Heart left ventricle (tissue), 16 donors: ENCODE measurements around the gene RNF213. TPM values are rescaled to one million over a fixed set of nuclear protein-coding genes. Genes with fewer than 3 reads are reported as not detected.
A peak's percentile ranks its signal among the peaks of the same experiment; 100 is the strongest.

Experiments
- ATAC-seq, 4 donors: fragments of 200-7000 bp; cut with Tn5 transposase; one replicate each; pipeline ENCODE4 v1.9.1; 2020 to 2022; ENCODE audit warnings: moderate library complexity in 4 of 4, mild to moderate bottlenecking in 3 of 4, moderate number of reproducible peaks in 1 of 4
- DNase-seq, 5 donors: peaks; one replicate each; pipeline ENCODE4 v3.0.0-alpha.2; 2020
- H3K27ac ChIP-seq, 12 donors: fragments of 200-600 bp; sonication (generic) in 4 of 12; one replicate each; pipeline versions ENCODE4 v1.5.0 to v1.8.0; 2016 to 2022; ENCODE audit warnings: mild to moderate bottlenecking in 2 of 12
- H3K27me3 ChIP-seq, 9 donors: fragments of 200-600 bp; sonication (generic) in 2 of 9; one replicate each; pipeline versions ENCODE4 v1.5.1 to v1.8.0; 2016 to 2022; ENCODE audit warnings: mild to moderate bottlenecking in 3 of 9
- H3K36me3 ChIP-seq, 9 donors: fragments of 200-600 bp; sonication (generic) in 2 of 9; one replicate each; pipeline versions ENCODE4 v1.5.0 to v1.8.0; 2018 to 2022; ENCODE audit warnings: mild to moderate bottlenecking in 2 of 9
- H3K4me1 ChIP-seq, 12 donors: fragments of 200-600 bp; sonication (generic) in 4 of 12; one replicate each; pipeline versions ENCODE4 v1.5.0 to v1.8.0; 2016 to 2022; ENCODE audit warnings: mild to moderate bottlenecking in 3 of 12
- H3K4me3 ChIP-seq, 12 donors: fragments of 200-600 bp; sonication (generic) in 4 of 12; one replicate each; pipeline versions ENCODE4 v1.5.0 to v1.8.0; 2017 to 2022; ENCODE audit warnings: mild to moderate bottlenecking in 9 of 12, moderate library complexity in 4 of 12
- H3K9me3 ChIP-seq, 12 donors: fragments of 200-600 bp; sonication (generic) in 4 of 12; one replicate each; pipeline versions ENCODE4 v1.5.0 to v1.8.0; 2016 to 2022; ENCODE audit warnings: mild to moderate bottlenecking in 1 of 12
- POLR2A ChIP-seq, 2 donors: fragments of 450-650 bp; IDR thresholded peaks; one replicate each; pipeline ENCODE4 v1.6.1; 2017; ENCODE audit warnings: antibody characterized with exemption in 2 of 2, mild to moderate bottlenecking in 2 of 2, moderate library complexity in 2 of 2
- WGBS, 4 donors: extraction: QIAGEN DNeasy Blood & Tissue Kit in 2 of 4; methylation state at CpG; one replicate each; pipeline versions ENCODE4 v1.1.5 to v1.1.7; 2013 to 2018; 5-methylcytosine and 5-hydroxymethylcytosine counted together
- intact Hi-C, 10 donors: fragments of 100-400 bp; cut with DNase I; formaldehyde crosslinking; loops; one replicate each; pipeline versions ENCODE4 v1.11.1 to v1.14.2; 2022
- polyA plus RNA-seq, 2 donors: library from polyadenylated mRNA; stranded (reverse); fragments of 200-250 nt; gene quantifications; one replicate each; pipeline ENCODE4 v1.2.3, GENCODE V29; 2013
- total RNA-seq, 9 donors: library from RNA; depleted of rRNA in 2 of 9; stranded (reverse); fragments of >200 nt in 2 of 9; fragmentation: NEBNext Ultra II Directional in 3 of 9; extraction: Animal tissue kit (Norgen Biotek cat#: 25700) in 3 of 9; gene quantifications; one replicate each; pipeline versions ENCODE4 v1.1.0 to v1.2.4, GENCODE V29; 2016 to 2023
- TF ChIP-seq, protein P1 (sequence below), 12 donors: fragments of 200-600 bp; sonication (generic) in 4 of 12; IDR thresholded peaks; one replicate each; pipeline versions ENCODE4 v1.5.0 to v1.8.0; 2018 to 2022; ENCODE audit warnings: antibody characterized with exemption in 12 of 12, mild to moderate bottlenecking in 5 of 12
- donor health status: ischemic (EF 13 %, LVEDD 7.1; RV severe dilation, severe dysfunction).
- donor health status: healthy with polysubstance abuse.
- donor health status: DM: no; HTN: yes; CAD: no.
- donor health status: DM: no; HTN: no; CAD: no.
- donor health status: ischemic (EF 25% LVEDD 6.9; RV normal size, moderate dysfunction).
- donor health status: ischemic (EF 25% LVEDD 5.7; RV mildly dilated, moderate dysfunction).
- donor health status: healthy.
- donor health status: DM: yes; HTN: yes; CAD: no.
- donor health status: ischemic (EF 35%, LVEDD 5.7; RV mildly dilated, moderate dysfunction).
- donor health status: nonischemic (EF 11% LVEDD 7.7; RV severe dilation, severe dysfunction).
- donor health status: DM: yes; HTN: yes; CAD: no.
- donor health status: PGD.
- donor health status: ischemic (EF 29% LVEDD 5.4; RV normal size, mild dysfunction).
- donor health status: nonischemic (EF 23%, LVEDD 6.1; RV moderate dilation, normal function).

The RNF213 gene
- total and polyA plus RNA-seq, 11 donors: 23.1 to 167 (median 31.4) TPM

DNA sequence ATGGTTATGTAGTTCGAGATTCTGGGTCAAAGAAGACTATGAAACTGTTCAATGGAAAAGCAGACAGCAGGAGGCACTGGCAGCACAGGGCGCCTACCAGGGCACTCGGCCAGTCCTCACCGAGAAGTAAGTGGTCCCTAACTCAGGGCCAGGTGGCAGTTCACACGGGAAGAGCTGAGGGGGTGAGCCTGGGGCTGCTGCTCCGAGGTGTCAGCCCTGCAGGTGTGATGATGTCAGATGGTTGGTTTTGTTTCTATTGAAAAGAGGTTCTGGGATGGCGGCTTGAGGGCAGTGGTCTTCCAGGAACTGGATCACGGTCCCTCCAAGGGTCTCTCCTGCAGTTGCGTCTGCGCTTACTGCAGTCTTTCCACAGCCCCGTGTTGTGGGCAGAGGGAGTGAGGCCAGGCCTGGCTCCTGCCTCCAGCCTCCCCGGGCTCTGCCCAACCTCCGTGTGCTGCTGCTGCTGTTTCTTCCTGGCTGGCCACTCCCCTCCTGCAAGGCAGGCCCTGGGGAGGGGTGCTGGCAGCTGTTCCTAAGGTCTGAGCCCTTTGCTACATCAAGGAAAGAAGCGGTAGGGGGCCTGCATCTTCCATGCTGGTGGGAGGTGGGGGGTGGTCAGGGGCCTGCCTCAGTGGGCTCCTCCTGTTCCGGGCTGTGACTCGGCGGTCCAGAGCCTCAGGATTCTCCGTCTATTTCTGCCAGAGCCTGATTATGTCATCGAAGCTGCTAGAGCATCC, 22.6 kb downstream of the RNF213 start:
- DNase-seq: peak in 1 of 5 donors; percentile 39
- H3K36me3 ChIP-seq: peaks cover 0 to 93% (median 30%) of the 10 kb centered on the region in 9 donors
- H3K4me3 ChIP-seq: no peak overlapping the region

DNA sequence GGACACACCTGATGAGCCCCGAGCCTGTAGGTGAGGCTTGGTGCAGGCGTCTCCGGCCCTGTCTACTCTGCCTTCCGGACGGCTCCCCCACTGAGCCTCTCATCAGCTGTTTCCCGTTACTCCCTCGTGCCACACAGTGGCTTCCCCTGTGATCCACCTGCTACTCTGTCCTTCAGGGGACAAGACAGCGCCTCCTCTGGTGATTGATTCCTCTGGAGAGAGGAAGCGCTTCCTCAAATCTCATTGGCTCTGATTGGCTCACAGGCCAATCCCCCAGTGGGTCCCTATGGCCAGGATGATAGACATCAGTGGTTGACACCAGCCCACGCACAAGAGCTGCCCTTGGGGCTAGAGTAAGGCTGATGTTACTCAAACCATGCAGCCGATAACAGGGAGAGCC, 24.0 kb downstream of the RNF213 start:
- Histone ChIP-seq H3K4me1 (peaks cover 0 to 39% (median 7%) of the 10 kb centered on the region in 12 donors), H3K27me3 (no peaks in the 10 kb centered on the region), H3K27ac (no peak overlapping the region), H3K9me3 (no peaks in the 10 kb centered on the region), H3K4me3 (no peak overlapping the region), H3K36me3 (peaks cover 0 to 93% (median 38%) of the 10 kb centered on the region in 9 donors)
- intact Hi-C loops: no loop called here
- ATAC-seq: no peak
- TF ChIP-seq, protein P1, sequence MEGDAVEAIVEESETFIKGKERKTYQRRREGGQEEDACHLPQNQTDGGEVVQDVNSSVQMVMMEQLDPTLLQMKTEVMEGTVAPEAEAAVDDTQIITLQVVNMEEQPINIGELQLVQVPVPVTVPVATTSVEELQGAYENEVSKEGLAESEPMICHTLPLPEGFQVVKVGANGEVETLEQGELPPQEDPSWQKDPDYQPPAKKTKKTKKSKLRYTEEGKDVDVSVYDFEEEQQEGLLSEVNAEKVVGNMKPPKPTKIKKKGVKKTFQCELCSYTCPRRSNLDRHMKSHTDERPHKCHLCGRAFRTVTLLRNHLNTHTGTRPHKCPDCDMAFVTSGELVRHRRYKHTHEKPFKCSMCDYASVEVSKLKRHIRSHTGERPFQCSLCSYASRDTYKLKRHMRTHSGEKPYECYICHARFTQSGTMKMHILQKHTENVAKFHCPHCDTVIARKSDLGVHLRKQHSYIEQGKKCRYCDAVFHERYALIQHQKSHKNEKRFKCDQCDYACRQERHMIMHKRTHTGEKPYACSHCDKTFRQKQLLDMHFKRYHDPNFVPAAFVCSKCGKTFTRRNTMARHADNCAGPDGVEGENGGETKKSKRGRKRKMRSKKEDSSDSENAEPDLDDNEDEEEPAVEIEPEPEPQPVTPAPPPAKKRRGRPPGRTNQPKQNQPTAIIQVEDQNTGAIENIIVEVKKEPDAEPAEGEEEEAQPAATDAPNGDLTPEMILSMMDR (IDR thresholded peaks at IDR 0.05): peak in 1 of 12 donors; percentile 8
- no peak for TF ChIP-seq POLR2A (IDR thresholded peaks at IDR 0.05)
- peak in 1 of 5 donors; percentile 26 for DNase-seq
- WGBS, 4 donors: 79 to 87% (median 83%) methylated on average over 9 to 11 of the region's 11 CpGs

More for the DNA sequence above, 22.6 kb downstream of the RNF213 start:
- H3K27ac ChIP-seq: no peak overlapping the region
- no peaks in the 10 kb centered on the region for H3K27me3 ChIP-seq
- WGBS, 4 donors: 79 to 80% (median 80%) methylated on average over 14 to 19 of the region's 19 CpGs
- no peaks in the 10 kb centered on the region for H3K9me3 ChIP-seq
- intact Hi-C loops: no loop called here
- TF ChIP-seq, protein P1 (IDR thresholded peaks at IDR 0.05): no peak
- no peak for TF ChIP-seq POLR2A (IDR thresholded peaks at IDR 0.05)
- peaks cover 0 to 51% (median 14%) of the 10 kb centered on the region in 12 donors for H3K4me1 ChIP-seq
- ATAC-seq: no peak

DNA sequence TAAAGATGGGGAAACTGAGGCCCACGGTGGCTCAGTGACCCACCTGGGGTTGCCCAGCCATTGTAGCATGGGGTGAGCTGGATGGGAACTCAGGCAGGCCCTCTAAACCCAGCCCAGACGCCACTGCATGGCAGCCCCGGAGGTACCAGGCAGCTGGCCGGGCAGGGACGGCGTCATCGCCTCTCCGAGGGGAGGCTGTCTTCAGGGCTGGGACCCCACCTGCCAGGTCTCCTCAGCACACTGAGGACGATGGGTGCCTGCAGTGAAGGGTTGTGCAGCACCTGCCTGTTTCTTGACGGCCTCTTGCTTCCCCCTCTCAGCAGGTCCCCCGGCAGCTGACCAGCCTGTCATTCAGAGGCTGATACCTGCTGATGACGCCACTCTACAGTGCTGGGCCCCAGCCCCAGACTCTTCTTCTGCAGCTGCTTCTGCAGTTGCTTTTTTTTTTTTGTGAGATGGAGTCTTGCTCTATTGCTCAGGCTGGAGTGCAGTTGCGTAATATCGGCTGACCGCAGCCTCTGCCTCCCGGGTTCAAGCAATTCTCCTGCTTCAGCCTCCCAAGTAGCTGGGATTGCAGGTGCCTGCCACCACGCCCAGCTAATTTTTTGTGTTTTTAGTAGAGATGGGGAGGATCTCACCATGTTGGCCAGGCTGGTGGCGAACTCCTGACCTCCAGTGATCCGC, 24.7 kb downstream of the RNF213 start:
- intact Hi-C loops: no loop called here
- ATAC-seq: no peak
- TF ChIP-seq, protein P1 (IDR thresholded peaks at IDR 0.05): no peak
- no peak for TF ChIP-seq POLR2A (IDR thresholded peaks at IDR 0.05)
- Histone ChIP-seq H3K4me1 (peaks cover 0 to 32% (median under 1%) of the 10 kb centered on the region in 12 donors), H3K36me3 (peaks cover 0 to 93% (median 43%) of the 10 kb centered on the region in 9 donors), H3K4me3 (no peak overlapping the region), H3K27ac (no peak overlapping the region), H3K9me3 (no peaks in the 10 kb centered on the region), H3K27me3 (no peaks in the 10 kb centered on the region)
- 93 to 96% (median 95%) methylated on average over 10 to 19 of the region's 19 CpGs for WGBS, 4 donors
- DNase-seq: no peak

DNA sequence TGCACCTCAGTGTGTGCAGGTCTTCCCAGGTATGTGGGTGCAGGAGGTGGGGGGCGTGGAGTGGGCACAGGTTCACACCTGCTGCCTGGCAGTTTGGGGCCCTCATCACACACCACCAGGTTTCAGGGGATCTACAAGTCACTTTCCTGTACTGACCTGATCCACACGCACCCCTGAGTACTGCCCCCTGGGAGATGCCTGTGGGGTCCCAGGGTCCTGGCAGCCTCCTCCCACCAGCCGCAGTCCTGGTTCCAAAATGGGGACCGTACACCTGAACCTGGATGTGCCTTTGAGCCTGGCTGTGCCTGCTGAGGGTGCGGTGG, 25.9 kb downstream of the RNF213 start:
- no peak for TF ChIP-seq POLR2A (IDR thresholded peaks at IDR 0.05)
- TF ChIP-seq, protein P1 (IDR thresholded peaks at IDR 0.05): no peak
- ATAC-seq (no peak), DNase-seq (no peak)
- H3K4me3 ChIP-seq: no peak overlapping the region
- H3K27me3 ChIP-seq: no peaks in the 10 kb centered on the region
- intact Hi-C loops: no loop called here
- H3K36me3 ChIP-seq: peaks cover 0 to 99% (median 54%) of the 10 kb centered on the region in 9 donors
- H3K4me1 ChIP-seq: peaks cover 0 to 30% (median 0%) of the 10 kb centered on the region in 12 donors
- H3K9me3 ChIP-seq: no peaks in the 10 kb centered on the region
- no peak overlapping the region for H3K27ac ChIP-seq
- WGBS, 4 donors: 89 to 96% (median 95%) methylated on average over 5 of the region's 5 CpGs
